ENCODE results near the gene CD81.

CD81 gene

DNA sequence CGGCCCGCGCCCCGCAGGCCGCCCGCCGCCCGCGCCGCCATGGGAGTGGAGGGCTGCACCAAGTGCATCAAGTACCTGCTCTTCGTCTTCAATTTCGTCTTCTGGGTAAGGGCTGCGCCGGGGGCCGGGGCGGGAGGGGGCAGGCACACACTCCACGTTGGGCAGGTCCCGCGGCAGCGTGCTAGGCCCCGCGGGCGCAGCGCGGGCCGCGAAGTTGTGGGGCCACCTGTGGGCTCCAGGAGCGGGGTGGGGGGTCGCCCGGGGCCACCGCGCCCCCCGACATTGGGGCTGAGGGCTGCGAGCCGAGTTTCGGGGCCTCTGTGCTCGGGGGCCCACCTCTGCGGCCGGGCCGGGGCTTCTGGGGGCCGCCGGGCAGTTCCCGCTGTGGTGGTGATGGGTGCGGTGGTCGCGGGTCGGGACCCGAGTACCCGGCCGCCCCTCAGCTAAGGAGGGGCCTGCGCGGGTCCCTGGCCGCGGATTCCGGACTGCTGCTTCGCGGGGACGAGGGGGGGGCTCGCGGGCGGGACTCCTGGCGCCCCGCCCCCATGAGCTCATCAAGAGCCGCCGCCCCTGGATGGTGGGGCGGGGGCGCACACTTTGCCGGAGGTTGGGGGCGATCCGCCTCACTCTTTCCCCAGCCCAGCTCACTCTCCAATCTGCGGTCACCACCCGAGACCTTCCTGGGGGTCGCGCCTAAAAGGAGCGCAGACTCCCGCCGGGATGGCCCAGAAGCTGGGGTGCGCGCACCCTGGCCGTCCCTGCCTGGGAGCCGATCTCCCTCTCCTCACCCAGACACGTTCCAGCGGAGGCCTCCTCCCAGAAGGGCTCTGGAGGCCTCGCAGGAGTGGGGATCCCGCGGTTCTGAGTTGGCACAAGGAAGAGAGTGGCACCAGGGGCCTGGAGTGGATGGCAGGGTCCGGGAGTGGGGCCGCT is 667 bp downstream of the CD81 start:
- no peak for DNase-seq

DNA sequence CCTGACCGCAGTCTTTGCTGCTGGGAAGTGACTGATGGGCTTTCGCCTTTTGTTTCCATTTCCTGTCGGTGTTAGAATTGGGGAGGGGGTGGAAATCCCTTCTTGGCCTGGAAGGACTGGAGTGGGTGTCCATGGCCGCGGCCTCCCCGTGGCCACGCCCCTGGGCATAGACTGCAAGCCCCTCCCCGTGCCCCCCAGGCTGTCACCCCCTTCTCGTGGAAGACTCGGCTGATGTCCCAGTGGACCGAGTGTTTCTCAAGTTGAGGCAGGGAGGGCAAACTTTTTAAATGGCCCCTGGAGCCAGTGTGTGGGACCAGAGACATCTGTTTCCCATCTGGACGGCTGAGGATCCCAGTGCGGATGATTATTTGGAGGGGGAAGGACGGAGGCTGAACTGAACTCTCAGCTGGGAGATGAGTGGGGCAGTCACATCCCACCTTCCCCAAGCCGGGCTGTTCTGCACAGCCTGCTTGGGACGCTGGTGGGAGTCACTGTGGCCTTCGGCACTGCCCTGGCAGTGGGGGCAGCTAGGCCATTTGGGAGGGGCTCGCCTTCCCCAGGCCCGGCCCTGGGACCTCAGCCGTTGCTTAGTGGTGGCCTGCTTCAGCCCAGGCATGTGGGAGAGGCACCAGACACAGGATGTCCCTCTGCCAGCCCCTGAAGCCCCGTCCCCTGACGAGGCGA is 1.6 kb downstream of the CD81 start:
- no peak for DNase-seq

GRCh38 chr11:2379466-2380174 is 2.5 kb downstream of the CD81 start:
- DNase-seq, result no peak

DNA sequence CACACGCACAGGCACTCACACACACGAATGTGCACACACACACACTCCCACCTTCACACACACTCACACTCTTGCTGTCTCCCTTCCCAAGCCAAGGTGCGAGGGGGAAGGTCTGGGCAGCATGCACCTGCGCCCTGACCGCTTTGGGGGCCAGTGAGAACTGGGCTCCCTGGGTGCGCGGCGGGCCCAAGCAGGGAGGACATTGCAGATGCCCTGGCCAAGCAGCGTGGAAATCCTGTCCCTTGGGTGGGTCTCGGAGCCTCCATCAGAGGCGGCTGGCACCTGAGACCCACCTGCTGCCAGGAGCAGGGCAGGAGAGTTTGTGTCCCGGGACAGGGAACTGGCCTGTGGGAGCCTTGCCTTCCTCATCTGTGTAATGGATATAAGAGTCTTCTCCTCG is 3.3 kb downstream of the CD81 start:
- DNase-seq, result no peak

GRCh38 chr11:2380807-2381350 is 3.8 kb downstream of the CD81 start:
- DNase-seq, result no peak

GRCh38 chr11:2381494-2382128 is 4.5 kb downstream of the CD81 start:
- no peak for DNase-seq

GRCh38 chr11:2382129-2382517 is 5.0 kb downstream of the CD81 start:
- no peak for DNase-seq

- DNase-seq, result no peak
These were observed 6.1 kb downstream of the CD81 start for GRCh38 chr11:2382936-2383851.

DNA sequence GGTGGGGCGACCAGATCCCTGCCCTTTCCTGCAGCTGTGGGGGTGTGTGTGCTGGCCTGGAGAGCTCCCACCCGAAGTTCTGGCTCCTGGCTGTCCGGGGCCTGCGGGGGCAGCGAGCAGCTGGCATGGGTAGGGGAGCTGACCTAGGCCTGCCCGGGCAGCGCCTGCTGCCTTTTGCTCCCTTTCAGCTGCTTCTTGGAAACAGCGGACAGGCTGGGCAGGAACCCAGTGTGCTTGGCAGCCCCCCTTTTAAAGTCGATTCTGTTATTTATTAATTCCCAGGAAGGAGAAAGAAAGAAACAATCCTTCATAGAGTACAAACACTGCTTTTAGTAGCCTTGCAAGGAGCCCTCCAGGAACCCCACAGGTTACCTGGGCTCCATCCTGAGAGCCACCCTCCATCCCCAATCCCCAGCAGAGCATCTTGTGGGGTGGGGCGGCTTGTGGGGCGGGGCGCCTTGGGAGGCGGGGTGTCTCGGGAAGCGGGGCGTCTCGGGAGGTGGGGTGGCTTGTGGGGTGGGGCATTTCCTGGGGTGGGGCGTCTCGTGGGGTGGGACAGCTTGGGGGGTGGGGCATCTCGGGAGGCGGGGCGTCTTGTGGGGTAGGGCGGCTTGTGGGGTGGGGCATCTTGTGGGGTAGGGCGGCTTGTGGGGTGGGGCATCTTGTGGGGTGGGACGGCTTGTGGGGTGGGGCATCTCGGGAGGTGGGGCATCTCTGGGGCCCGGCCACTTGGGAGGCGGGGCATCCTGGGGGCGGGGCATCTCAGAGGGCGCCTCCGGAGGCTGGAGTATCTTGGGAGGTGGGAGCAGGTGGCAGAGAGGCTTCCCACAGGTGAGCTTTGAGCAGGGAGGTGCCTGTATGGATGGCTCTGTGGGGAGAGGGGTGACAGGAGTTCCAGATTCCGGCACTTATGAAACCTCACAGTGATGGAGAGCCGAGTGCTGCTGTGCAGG is 7.0 kb downstream of the CD81 start:
- DNase-seq, result no peak

DNA sequence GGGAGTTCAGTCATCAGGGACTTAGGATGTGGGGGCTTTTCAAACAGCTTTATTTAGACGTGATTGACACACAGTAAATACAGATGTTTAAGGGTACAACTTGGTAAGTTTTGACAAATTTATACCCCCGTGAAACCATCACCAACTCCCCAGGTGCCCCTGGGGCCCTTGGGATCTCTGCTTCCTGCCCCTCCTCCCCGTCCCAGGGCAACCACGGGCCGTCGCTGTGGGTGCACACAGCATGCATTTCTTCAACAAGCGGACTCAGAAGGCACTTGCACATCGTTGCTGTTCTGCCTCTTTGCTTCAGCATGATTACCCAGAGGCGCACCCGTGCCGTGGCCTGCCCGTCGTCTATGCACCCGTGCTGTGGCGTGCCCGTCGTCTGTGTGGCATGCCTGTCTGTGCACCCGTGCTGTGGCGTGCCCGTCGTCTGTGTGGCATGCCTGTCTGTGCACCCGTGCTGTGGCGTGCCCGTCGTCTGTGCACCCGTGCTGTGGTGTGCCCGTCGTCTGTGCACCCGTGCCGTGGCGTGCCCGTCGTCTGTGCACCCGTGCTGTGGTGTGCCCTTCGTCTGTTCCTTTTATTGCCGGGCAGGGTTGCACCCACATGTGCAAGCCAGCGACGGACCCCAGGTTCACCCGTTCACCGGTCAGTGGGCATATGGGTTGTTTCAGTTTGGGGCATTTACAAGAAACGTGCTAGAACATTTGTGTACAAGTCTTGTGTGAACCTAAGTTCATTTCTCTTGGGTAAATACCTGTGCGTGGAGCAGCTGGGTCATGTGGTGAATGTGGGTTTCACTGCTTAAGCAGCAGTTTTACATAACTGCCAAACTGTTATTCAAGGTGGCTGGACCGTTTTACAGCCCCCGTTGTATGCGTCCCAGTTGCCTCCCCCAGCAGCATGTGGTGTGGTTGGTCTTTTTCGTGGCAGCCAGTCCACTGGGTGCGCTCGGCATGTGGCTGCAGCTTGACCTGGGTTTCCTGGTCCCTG is 8.3 kb downstream of the CD81 start:
- no peak for DNase-seq

DNA sequence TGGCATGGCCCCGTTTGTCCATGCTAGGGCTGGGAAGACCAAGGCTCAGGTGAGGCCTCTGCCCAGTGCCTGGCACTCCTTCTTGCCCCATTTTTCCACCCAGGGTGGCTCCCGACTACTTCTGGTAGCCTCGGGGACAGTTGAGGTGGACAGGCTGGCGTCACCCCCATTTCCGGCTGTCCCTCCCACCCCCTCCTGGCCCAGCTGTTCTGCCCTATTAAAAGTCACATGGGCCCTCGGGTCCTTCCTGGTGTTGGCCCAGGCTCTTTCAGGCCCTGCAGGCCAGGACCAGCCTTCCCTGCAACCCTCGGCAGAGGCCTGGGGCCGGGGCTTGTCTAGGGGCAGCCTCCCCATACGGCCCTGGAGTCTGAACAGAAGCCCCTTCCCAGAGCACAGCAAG is 9.5 kb downstream of the CD81 start:
- DNase-seq, result no peak

DNA sequence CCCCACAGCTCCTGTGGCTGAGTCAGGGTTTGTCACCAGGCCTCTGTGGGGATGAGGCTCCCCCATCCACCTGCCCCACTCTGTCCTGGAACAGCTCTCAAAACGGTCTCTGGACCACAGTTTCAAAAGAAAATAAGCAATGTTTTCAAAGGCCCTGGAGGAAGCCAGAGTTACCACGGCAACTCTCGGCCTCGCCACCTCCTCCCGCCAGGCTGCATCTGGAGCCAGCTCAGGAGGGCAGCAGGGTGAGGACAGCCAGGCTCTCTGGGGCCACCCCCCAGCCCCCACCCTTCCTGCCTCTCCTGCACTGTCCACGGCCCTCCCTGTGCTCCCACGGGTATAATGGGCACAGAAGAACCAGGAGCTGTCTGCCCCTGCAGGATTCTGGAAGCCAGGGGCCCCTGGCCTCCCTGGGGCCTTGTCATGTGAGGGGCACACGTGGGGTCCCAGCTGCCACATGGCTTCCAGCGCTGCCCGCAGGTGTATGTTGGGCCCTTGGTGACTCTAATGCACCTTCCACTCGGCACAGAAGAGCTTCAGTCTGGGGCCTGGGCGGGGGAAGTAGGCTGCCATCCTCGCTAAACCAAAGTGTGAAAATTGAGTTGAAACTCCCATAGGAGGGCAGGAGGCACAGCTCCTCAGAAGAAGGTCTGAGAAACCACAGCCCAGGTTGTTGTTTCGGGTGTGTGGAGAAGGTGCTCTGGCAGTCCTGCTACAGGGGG is 10.3 kb downstream of the CD81 start:
- DNase-seq, result no peak

DNA sequence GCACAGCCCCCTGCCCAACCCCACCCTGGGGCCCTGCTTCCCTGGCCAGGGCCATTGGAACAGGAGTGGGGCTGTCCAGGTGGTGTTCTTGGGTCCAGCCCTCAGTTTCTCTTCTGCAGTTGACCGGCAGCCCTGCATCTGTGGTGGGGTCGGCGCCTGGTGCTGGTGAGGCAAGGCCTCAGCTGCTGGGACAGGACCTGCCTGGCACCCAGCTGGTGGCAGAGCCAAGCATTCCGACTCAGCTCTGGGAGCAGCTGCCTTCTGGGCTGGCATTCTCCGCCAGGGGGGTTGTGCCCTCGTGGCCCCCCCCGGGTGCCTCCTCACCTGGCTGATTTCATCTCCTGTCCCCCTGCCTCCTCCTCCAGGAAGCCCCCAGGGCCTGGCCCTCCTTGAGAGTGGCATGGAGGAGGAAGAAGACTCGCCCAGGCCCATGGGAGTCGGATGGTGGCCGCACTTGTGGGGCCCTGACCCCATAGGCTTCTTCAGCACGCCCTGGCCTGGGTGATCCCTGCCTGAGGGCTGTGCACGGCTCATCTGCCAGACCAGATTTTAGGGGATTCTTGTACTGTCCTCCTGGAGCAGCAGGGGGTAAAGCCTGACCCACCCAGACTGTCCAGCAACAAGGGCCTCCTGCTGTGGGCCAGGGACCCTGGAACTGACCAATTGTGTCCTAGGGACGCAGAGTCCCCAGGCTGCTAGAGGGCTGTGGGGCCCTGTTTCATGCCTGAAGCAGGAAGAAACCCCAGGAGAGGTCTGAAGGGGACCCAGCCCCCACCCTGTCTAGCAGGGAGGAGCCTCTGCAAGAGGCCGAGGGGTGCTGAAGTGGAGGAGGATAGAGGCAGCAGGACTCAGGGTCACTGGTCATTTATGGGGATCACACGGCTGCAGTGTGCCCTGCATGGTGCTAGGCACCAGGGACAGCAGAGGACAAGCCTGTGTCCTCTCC is 11.6 kb downstream of the CD81 start:
- DNase-seq, result no peak

GRCh38 chr11:2389377-2390026 is 12.4 kb downstream of the CD81 start:
- DNase-seq, result no peak

GRCh38 chr11:2390091-2390724 is 13.1 kb downstream of the CD81 start:
- DNase-seq, result no peak

GRCh38 chr11:2390725-2391151 is 13.6 kb downstream of the CD81 start:
- DNase-seq, result no peak
